ENCODE data around the gene LCE7A.

DNA sequence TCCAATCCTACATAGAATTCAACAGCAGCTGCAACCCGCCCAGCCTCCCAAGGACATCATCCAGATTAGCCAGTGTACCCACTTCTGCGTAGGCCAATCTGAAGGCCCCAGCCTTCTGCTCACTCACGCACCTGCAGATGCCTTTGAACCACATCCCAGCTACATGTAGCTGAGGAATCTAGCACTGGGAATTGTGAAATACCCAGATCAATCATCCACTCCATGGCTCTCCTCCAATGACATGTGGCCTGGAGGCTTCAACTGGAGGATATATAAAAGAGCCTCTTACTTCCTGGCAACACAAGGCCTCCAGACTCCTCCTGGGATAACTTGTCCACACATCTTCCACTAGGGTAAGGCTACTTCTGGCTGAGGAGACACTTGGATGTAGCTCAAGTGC lies 17.2 kb upstream of the LCE7A start, which contains the start of gene LCE6A:
- TF ChIP-seq, protein P1, sequence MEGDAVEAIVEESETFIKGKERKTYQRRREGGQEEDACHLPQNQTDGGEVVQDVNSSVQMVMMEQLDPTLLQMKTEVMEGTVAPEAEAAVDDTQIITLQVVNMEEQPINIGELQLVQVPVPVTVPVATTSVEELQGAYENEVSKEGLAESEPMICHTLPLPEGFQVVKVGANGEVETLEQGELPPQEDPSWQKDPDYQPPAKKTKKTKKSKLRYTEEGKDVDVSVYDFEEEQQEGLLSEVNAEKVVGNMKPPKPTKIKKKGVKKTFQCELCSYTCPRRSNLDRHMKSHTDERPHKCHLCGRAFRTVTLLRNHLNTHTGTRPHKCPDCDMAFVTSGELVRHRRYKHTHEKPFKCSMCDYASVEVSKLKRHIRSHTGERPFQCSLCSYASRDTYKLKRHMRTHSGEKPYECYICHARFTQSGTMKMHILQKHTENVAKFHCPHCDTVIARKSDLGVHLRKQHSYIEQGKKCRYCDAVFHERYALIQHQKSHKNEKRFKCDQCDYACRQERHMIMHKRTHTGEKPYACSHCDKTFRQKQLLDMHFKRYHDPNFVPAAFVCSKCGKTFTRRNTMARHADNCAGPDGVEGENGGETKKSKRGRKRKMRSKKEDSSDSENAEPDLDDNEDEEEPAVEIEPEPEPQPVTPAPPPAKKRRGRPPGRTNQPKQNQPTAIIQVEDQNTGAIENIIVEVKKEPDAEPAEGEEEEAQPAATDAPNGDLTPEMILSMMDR (IDR thresholded peaks at IDR 0.05; ENCODE audit: insufficient read depth, low read depth, low read length), result no peak
- no peak for TF ChIP-seq EZH2 (IDR thresholded peaks at IDR 0.05; ENCODE audit: insufficient read depth, low read length)
